Raji (cell line): ENCODE data around the gene CHST8.

Source experiments
- POLR2A ChIP-seq: IDR thresholded peaks from 2 replicates; pipeline ENCODE4 v1.6.1; 2011; ENCODE audit warnings: low read depth, low read length, control low read depth; ENCODE audit not compliant: insufficient read depth

The CHST8 gene

DNA sequence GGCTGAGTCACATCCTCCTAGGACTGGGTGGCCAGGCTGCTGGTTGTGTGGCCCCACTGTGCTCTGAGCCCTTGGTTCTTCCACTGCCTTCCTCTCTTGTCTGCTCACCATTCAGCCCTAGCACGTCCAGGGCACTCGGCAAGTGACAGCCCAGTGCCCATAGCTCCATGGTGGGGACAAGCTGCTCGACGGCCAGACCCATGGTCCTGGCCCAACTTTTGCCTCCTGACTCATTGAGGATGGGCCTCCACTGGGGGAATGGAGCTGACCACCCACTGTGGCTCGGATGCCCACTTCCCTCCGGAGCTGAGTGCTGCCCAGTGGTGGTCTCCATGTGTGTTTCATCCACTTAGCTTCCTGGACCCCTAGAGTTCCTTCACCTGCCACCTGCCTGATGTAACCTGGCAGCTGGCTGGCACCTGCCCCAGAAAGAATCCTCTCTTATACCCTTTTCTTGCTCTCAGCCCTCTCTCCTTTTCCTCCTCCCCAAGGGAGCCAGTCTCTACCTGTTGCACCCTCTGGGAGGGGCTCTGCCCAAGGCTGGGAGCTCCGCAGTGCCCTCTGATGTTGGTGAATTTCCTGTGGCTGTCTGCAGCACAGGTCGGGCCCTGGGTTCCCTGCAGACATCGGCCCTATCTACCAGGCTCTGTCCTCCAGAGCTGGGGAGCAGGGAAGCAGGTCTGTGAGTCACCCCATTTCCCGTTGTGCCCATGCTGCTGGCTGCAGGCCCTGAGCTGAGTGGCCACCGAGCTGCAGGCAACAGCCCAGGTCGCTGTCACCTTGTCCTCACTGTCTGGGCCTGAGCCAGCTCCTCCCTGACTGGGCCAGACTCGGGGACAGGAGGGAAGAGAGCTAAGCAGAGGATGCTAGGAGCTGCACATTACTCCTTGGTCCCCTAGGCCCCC, 7.4 kb downstream of the CHST8 start:
- no peak for TF ChIP-seq POLR2A

DNA sequence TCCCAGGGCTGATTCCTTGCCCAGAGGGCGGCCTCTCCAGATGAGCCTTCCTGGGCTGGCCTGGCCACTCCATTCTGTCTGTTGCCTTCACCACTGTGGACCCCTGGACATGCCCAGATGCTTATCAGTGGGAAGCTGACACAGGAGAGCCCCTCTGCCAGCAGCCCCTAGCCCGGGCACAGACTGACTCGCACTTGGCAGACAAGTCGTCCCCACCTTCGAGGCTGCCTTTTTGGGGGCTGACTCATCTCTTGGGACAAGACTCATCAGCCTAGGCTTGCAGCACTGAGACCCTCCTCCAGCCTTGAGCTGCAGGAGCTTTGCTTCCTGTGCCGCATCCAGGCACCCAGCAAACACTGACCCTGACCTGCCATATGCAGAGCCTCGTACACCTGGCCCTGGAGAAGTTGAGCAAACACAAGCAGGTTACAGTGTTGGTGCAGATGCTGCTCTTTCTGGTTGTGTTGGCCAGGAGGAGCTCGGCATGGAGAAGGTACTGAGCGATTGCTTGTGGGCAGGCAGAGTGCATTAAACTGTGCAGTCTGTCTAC, 8.1 kb downstream of the CHST8 start:
- TF ChIP-seq POLR2A = no peak

DNA sequence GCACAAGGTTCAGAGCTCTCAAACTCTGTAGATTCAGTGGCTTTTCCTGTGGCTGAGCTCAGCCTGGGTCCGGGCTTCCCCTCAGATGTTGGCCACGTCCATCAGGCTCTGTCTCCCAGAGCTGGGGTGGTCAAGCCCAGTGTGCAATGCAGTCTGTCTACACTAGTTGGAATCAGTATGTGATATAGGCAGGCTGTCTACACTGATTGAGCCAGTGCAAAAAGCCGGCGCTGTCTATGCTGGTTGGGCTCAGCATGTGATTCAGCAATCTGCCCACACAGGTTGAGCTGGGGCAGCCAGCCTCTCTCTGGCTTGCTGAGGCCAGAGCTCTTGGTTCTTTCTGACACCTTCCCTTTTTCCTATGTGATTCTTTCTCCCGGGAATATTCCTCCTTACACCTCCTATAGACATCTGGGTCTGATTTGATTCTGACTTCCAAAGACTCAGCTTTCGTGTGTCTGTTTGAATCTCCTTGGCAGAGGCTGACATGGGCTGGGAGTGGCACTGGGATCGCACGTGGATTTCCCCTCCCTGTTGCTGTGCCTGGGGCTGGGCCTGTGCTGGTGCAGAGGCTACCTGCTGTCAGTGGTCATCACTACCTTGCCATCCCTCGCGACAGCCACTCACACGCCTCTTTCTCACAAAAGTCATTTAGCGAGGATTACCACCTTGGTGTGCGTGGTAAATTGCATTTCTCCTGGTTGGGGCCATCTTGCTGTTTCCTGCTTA, 9.3 kb downstream of the CHST8 start:
- no peak for TF ChIP-seq POLR2A

DNA sequence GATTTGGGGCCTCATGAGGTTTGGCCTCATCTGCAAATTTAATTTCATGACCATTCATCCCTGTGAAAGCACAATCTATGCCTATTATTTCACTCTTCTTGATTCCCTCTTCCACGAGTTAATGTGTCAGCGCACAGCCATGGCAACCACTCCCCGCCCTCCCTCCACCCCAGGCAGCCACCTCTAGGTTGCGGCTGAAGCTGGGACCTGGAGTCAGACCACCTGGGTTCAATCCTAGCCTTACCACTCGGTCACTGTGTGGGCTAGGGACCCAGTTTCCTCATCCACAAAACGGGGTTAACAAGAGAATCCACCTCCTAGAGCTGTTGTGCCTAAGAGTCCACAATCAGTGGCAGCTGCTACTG, 9.8 kb downstream of the CHST8 start:
- no peak for TF ChIP-seq POLR2A

DNA sequence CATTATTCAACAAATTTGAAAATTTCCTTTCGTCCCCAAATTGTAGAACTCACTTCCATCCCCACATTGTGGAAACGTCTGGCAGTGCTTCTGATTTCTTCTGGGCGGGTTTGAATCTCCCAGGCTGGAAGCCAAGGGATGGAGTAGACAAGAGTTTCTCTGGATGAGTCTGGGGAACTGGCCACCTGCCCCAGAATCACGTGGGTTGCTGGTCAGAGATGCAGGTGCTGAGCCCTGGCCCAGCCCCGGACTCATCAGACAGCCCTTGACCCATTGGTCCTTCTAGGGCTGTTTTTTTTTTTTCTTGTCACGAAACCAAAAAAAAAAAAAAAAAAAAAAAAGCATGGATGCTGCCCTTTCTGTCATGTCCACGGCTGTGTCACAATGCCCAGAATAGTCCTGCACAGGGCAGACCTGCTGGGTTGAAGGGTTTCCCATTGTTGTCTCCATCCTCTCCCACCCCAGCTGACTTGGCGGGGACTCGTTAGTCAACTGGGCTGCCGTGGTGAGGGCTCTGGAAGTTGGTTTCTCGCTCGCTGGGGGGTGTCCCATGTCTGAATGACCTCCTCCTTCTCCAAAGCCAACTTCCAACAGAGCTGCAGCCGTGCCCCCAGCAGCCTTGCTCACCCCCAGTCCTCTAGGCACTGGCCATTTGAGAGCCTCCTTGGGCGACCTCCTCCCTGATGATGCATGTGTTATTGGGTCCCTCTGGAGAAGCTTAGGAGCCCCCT, 12.8 kb downstream of the CHST8 start:
- no peak for TF ChIP-seq POLR2A

DNA sequence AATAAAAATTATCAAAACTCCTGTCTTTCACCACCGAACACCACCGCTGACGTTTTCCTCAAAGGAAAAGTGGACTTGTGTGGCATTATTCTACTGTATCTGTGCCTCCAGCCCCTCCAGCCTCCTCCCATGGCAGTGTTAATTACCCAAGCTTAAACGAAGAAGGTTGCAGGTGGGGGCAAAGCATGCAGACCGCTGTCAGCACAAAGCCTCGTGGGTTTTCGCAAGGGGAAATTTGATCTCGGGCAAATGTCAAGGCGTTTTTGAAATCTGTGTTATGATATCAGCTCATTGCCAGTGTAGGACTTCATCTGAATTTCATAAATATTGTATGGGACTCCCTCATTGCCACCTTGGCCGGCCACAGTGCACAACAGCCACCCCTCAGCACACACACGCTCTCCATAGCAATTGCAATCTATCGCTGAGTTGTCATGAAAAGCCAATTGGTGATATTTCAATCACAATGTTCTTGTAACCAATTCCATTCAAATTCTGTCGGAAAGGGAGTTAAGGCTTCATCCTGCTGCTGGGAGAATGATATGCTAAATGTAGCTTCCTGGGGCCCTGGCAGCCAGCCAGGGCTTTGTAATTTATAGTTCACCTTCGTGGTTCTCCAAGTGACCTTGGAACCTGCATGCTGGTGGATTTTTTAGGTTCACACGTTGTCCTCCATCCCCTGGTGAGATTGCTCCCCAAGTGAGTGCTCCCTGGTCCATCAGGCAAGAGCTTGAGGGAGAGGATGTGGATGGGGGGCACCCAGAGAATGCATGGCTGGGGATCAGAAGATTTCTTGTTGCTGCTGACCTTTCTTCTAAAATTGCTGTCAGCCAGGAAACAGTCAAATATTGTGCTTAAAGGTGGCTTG, 16.6 kb downstream of the CHST8 start:
- TF ChIP-seq POLR2A = no peak

DNA sequence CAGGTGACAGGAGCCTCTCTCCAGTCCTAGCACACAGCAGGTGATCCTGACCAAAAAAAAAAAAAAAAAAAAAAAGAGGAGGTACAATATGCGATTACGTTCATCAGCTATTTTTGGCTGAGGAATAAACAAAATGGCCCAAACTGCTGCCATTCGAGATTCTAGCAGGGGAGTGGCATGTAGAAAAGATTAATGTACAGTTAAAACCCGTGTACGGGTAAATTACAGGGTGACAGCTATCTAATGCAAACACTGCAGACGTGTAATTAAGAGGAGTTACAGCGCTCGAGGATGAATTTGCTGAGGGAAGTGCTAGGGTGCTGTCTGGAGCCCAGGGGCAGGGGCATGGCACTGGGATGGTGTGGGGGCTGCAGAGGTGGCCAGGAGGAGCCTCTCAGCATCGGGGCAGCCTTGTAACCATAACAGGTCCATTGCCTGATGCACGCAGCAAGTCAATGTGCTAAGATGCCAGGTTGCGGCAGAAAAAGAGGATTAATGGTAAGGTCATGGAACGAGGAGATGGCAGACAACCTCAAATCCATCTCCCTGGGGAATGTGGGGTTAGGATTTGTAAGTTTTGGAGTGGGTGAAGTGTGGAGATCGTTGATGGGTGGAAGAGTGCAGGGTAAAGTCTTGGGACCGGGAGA, 17.4 kb downstream of the CHST8 start:
- no peak for TF ChIP-seq POLR2A

DNA sequence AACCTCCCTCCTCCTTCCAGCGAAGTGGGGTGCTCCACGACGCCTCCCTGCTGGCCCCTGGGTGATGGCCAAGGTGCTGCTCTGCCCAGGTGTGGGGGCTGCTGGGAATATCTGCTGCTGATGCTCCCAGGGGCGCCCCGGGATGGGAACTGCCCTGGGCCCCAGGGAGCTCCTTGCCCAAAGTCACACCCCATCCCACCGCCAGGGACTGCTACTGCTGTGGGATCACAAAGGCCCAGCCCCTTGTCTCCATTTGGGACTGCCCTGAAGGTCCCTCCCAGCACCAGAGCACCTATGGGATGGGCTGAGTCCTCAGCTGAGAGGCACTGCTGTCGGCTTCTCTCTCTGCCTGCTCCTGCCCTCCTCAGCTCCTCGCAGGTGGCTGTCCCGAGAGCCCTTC, 19.0 kb downstream of the CHST8 start:
- TF ChIP-seq POLR2A = no peak

DNA sequence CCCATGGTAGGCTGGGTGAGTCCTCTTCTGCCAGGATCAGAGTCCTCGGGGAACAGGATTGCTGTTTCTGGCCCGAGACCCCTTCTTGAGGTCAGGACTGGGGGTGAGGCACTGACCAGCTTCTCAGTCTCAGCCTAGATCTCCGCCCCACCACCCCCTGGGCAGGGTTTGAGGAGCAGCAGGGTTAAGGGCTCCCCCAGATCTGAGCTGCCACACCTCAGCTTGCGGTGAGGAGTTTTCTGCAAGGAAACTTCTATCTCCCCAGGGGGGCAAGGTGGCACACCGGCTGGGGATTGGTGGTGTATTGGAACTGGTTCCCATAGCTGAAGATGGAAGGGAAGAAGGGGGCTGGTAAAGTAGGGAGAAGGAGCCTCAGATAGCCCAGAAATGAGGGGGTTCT, 19.5 kb downstream of the CHST8 start:
- TF ChIP-seq POLR2A = no peak

DNA sequence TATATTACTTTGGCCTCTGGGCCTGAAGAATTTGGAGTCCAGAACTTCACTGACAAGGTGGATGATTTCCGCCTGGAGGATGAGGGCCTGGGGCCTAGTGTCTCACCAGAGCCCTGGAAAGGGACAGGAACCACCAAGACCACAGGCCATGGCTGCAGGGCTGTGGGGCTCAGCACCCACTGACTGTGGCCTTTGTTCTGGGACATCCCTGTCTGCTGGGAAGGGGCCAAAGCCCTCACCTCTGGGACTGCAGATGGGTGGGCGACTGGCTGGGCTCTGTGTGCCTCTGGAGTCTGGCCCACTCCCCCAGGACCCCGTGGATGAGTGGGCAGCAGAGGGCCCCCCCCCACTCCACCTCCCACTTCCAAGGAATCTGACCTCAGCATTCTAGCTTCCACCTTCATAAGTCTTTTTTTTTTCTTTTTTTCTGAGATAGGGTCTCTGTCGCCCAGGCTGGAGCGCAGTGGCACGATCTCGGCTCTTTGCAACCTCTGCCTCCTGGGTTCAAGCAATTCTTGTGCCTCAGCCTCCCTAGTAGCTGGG, 20.3 kb downstream of the CHST8 start:
- no peak for TF ChIP-seq POLR2A

DNA sequence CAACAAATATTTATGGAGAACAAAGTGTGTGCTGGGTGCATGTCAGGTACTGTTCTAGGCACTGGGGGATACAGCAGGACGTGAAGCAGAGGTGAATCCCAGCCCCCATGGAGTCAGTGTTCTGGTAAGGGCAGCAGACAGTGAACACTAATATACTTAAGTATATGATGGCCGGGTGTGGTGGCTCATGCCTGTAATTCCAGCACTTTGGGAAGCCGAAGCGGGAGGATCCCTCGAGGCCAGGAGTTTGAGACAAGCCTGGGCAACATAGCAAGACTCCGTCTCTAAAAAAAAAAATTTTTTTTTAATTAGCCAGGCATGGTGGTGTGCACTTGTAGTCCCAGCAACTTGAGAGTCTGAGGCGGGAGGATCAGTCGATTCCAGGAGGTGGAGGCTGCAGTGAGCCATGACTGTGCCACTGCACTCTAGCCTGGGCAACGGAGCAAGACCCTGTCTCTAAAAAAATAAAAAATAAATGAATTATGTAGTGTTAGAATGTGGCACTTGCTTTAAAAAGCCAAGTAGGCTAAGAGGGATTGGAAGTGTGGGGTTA, 22.6 kb downstream of the CHST8 start:
- TF ChIP-seq POLR2A = no peak

DNA sequence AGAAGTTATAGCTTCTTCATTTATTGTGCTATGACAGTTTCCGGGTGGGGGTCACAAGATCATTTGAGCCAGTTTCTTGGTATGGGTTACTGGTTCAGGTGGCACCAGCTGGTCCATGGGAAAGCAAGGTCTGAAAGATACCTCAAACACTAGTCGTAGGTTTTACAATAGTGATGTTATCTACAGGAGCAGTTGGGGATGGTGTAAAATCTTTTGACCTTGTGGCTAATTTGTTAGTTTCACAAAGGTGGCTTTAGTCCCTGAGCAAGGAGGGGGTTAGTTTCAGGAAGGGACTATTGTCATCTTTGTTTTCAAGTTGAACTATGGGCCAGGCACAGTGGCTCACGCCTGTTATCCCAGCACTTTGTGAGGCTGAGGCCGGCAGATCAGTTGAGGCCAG, 24.6 kb downstream of the CHST8 start:
- TF ChIP-seq POLR2A = no peak

DNA sequence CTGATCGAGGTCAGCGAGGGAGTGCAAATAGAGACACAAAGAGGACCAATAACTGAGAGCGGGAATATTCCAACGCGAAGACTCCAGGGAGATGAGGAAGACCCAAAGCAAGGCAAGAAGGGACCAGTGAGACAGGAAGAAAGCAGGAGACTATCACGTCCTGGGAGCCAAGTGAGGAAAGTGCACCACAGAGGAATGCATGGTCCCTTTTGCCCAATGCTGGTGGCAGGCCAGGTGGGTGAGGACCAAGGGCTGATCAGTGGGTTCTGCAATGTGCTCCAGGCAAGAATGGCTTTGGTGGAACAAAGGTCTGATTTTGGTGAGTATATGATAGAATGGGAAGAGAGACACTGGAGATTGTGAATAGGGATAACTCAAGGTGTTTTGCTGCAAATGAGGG, 25.4 kb downstream of the CHST8 start:
- no peak for TF ChIP-seq POLR2A

DNA sequence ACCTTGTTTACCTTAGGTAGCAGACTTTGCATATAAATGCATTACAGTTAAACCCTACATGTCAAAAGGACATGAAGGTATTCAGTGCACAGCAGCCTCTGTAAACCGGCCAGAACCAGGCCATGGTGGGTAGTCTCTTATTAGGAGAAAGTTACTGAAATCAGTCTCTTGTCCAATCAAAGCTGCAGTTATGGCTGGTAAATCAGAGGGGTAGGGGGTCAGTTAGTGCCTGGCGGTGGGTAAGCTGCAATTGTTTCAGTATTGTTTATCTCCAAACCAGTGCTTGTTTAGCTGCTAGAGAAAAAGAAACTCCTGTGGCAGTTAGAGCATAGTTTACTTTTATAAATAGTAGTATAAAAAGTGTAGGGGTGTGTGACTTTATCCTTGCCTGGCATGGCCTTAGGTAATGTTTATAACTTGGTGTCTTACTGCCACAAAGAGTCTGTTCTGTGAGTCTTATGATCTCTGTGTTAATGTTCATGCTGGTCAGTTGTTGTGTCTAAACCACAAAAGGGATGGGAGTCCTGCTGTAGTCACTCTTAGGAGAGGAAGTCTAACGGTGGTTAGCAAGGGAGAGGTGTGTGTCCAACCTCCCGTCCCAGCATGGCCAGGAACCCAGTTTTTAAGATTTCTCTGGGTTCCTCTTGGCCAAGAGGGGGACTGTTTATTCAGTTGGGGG, 28.0 kb downstream of the CHST8 start:
- no peak for TF ChIP-seq POLR2A
